G401.6 (cell line): ENCODE results near the gene ENTR1.

Experiments
- FAIRE-seq: peaks from 2 replicates; lab custom pipeline; 2012; peaks lifted over from hg19 to GRCh38; lab: Jason Lieb, UNC

Gene ENTR1

GRCh38 chr9:136395345-136396218 lies 14.8 kb downstream of the ENTR1 start:
- no peak for FAIRE-seq

- FAIRE-seq = no peak
Observed at GRCh38 chr9:136395020-136395340, 15.4 kb downstream of the ENTR1 start.

GRCh38 chr9:136394312-136395019 lies 15.9 kb downstream of the ENTR1 start:
- no peak for FAIRE-seq

DNA sequence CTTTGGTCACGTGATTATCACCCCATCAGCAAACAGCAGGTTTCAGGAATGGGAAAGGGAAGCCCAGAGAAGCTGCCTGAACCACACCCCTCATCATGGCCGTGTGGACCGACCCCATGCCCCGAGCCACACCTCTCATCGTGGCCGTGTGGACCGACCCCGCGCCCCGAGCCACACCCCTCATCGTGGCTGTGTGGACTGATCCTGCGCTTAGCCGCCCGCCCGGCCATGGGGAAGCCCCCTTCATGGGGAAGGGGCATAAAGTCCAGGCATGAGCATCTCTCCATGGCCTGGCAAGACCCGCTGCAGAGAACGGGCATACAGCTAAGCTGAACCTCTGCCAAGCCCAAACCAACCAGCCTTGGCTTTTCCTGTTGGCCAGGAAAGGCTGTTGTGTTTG lies 16.9 kb downstream of the ENTR1 start:
- no peak for FAIRE-seq

DNA sequence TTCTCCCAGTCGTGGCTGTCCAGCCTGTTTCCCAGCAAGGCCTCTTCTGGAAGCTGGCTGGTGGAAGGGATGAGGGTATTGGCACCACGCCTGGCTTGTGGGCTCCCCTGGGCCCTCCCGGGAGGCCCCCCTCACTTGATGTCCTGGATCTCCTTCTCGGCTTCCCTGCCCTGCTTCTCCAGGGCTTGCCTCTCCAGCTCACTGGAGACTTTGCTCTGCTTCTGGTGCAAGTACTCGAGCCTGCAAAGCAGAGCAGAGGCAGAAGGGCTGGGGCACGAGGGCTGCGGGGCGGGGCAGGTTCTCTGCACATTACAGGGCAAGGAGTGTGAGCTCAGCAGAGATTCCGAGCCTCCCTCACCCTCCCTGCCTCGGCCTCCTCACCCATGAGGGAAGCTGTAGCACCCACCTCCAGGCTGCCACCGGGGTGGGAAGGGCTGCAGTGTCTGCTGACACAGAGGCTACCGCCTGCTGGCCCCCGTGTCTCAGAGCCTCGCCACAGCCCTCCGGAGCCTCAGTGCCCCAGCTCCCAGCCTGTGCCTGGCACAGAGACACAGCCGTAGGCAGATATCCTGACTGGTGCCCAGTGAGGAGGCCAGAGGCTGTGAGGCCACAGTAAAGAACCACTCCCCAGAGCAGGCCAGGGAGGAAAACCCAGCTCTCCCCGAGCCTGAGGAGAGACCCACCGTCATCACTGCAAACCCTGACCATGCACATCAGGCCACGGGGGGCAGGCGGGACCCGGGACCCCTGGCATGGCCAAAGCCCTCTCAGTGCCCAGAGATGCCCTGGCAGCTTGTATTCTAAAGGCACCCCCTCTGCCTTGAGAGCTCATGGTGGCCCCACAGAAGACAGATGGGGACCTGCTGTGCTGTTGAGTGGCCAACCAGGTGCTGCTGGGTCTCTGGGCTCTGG lies 17.6 kb downstream of the ENTR1 start:
- FAIRE-seq = no peak

DNA sequence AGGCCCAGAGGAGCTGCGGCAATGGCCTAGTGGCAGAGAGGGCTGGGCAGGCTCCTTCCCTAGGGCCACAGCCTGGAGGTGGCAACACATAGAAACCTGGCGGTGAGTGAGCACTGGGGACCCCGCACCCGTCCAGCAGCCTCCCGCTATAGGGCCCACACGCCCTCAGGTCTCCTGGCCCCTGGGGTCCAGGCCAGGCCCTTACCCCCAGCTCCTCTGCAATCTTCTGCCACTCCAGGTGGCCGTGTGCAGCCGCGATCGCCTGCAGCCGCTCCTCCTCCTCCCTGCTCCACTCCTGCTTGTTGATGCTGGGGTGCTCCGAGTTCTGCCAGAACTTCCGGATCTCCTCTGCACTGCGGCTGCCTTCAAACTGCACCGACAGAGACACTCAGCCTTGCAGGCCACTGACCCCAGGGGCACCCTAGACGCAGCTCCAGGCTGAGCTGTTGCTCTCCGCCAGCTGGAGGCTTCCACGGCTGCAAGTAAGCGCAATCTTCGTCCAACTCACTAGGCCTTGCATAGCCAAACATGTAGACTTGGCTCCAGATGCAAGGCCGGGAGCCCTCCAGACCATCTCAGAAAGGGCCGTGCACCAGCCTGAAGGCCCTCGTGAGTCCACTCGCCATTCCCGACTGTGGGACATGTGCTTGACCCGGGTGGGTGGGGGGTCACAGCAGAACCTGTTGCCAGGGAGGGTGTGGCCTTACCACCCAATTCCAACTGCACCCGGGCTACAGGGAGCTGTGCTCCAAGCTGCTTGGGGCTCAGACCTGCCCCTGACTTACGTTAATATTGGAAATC lies 18.5 kb downstream of the ENTR1 start:
- FAIRE-seq = no peak

GRCh38 chr9:136389396-136389795 lies 21.0 kb downstream of the ENTR1 start:
- FAIRE-seq = no peak

DNA sequence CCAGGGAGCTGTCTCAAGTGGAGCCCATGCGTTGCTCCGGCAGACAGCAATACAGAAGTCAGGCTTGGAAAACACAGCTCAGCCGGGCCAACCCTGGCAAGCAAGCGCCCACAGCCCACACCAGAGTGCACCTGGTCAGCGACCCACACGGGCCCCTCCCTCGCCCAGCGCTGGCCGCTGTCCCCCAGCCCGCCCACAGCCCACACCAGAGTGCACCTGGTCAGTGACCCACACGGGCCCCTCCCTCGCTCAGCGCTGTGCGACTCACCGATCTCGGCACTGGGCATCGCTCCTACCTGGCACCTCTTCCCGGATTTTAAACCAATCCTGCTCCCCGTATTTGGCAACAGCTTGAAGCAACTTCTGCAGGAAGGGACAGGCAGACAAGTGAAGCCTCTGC lies 23.2 kb downstream of the ENTR1 start:
- FAIRE-seq = no peak

- FAIRE-seq = no peak
Observed at GRCh38 chr9:136386018-136386417, 24.4 kb downstream of the ENTR1 start.

DNA sequence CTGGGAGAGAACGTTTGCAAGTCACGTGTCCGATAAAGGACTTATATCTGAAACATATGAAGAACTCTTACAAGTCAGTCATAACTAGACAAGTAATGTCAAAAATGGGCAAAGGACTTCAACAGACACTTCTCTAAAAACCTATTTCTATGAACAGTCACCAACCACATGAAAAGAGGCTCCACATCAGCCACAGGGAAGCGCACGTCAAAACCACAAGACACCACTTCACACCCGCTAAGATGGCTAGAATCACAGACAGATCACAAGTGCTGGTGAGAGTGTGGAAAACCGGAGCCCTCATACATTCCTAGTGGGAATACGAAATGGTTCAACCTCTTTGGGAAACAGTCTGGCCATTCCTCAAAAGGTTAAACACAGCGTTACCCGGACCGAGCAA lies 25.4 kb downstream of the ENTR1 start:
- no peak for FAIRE-seq

DNA sequence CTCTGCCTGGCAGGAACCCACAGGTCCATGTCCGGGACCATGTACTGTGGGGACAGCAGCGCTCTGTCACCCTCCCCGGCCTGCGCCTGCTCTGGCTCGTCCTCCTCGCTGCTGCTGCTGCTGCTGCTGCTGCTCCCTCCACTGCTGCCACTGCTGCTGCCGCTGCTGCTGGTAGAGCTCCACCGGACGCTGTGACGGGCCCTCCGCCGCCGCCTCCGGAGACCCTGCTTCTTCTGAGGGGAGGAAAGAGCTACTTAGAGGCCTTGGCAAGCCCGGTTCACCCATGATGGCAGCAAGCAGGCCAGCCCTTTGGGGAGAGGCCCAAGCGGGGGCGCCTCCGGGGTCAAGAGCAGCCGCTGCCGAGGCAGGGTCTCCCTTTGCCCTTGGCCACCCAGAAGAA lies 27.0 kb downstream of the ENTR1 start:
- FAIRE-seq = no peak

DNA sequence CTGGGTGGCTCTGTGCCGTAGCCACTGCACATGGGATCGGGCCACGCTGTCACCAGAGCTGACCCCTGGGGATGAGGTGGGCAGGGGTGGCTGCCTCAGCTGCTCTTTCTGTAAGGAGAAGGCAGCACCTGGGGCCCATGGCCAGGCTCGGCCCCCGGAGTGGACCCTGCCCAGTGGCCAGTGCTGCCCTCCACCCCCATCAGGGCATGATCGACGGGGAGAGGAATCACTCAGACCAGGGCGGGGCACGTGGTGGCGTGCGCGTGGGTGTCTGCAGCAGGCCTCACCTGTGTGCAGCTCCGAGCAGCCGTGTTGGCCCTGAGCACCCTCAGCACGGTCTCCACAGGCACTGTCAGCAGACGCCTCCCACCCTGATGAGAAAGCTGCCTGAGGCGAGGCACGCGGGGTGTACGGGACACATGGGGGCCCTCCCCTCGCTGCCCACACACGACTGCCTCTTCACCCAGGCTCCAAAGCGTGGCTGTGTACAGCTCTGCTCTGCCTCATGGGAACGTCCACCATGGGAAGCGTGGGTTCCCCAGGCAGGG lies 28.4 kb downstream of the ENTR1 start:
- no peak for FAIRE-seq

DNA sequence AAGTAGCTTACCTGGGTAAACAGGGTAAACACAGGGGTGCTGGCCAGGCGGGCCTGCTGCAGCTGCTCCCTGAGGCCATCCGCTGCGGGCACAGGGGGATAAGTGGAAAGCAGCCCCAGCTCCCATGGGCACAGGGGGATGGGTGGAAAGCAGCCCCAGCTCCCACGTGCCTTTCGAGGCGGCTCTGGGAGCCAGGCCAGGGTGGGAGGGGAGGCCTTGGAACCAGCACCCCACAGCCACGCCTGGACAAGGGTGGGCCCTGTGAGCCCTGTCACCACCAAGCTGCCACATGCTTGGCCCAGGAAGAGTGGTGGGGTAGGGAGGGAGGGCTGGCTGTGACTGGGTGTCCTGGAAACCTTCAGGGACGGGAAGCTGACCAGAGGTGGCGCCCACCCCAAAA lies 29.1 kb downstream of the ENTR1 start:
- no peak for FAIRE-seq

DNA sequence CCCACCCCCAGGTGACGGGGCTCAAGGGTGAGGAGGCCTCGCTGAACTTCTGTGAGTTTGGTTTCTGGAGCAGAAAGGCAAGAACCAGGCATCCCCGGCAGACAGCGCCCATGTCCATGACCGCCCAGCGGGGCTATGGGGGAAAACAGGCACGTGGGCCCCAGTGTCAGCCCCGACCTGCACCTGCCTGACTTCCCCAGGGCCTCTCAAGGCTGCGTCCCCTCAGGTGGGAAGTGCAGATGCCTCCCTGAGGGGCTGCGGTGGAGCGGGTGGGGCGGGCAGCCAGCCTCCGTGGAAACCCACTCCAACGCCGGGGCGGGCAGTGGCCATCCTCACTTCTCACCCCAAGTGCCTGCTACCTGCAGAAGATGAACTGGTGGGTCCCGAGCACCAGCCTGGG lies 30.0 kb downstream of the ENTR1 start:
- no peak for FAIRE-seq

GRCh38 chr9:136379891-136380290 lies 30.5 kb downstream of the ENTR1 start:
- no peak for FAIRE-seq

- FAIRE-seq = no peak
Observed at GRCh38 chr9:136379401-136379800, 31.0 kb downstream of the ENTR1 start.

- no peak for FAIRE-seq
Observed at GRCh38 chr9:136379003-136379287, 31.5 kb downstream of the ENTR1 start.

DNA sequence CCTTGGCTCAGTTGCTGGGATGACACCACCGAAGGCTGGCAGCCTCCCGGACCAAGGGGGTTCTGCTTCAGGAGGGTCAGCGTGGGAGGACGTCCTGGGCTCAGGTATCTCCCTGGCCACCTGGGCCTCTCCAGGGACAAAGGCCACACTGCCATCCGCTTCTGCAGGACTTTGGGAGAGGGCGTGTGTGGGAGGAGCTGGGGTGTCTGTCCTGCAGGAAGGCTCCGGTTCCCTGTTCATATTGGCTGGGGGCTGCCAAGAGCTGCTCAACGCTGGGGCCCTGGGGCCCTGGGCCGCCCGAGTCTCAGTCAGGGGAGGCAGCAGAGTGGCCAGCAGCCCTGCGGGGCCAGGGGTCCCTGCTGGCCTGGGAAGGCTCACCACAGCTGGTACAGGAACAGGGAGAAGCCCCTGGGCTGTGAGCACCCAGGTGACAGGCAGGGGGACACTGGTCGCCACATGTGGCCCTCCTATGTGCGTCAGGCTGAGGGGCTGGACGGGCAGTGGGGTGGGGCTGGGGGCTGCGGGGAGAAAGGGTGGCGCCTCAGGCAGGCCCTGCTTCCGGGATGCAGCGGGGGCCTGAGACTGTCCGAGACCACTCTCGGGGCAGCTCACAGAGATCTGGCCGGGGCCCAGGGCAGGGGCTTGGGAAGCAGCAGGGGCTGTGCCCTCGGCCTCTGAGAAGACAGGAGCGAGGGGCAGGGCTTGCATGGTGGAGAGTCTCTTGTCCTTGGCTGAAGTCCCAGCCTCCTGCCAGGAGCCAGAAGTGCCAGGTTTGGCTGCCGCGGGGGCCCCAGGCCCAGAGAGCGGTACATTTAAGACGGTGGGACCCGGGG lies 32.0 kb downstream of the ENTR1 start:
- no peak for FAIRE-seq

DNA sequence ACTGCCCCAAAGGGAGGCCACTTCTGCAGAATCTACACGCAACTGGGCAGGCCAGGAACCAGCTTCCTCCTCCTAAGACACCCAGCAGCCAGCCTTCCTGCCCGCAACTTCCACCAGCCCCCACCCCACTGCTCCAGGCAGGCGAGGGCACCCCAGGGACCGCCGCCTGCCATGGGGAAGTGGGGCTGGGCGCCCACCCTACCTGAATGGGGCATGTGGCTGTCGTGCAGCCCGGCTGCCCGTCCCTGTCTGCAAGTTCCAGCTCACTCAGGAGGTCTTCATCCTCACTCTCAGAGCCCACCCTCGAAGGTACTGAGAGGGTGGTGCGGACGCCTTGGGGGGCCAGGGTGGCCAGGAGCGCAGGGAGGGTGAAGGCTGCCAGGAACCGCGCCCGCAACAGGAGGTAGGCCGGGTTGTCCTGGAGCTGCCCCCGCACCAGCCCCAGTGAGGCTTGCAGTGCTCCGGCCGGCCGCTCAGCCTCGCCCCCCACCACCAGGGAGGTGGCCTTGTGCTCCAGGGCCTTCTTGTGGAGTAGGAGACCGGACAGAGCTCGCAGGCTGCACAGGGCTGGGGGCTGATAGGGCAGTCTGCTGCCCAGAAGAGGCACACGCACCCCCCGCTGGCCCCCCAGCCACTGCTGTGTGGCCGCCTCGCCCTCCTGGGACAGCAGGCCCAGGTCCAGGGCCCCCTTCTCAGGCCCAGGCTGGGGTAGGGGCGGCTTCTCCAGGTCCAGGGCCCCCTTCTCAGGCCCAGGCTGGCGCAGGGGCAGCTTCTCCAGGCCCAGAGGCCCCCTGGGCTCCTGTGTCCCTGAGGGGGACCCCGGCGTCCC lies 32.9 kb downstream of the ENTR1 start:
- no peak for FAIRE-seq

DNA sequence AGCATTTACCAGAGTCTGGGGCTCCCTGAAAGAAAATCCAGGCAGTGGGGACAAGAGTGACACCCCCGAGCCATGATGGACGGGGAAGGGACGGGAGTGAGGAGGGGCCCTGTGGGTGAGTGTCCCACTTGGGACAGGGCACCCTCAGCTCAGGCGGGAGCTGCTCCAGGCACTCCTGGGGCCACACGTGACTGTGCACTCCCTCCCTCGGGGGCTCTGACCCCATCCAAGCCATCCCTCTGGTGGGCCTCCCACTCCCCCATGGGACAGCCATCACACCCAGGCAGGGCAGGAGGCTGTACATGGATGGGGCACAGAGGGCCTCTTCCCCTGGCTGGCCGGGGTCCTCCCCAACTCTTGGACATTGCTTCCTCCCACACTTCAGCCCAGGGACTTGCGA lies 34.0 kb downstream of the ENTR1 start:
- FAIRE-seq = no peak
